Measurements from ENCODE around the gene SEMA3E.

- TF ChIP-seq CTCF (IDR thresholded peaks at IDR 0.05) = no peak
- no peak for TF ChIP-seq POLR2A (IDR thresholded peaks at IDR 0.05)
- TF ChIP-seq EP300 (IDR thresholded peaks at IDR 0.05) = no peak
Measured at GRCh38 chr7:83486957-83487356, 162.0 kb downstream of the SEMA3E start.

All from suprapubic skin (tissue), 3 donors.